HepG2 (cell line): Measurements from ENCODE around the gene ZNF211. TPM values are rescaled to one million over a fixed set of nuclear protein-coding genes. Genes with fewer than 3 reads are reported as not detected.

ENCODE experiments used
- ARNT2 ChIP-seq: sonication (generic); formaldehyde crosslinking; IDR thresholded peaks from 2 replicates; pipeline ENCODE4 v1.8.0; 2022; ENCODE audit warnings: mild to moderate bottlenecking, low read depth, missing genetic modification reagents, moderate library complexity
- PHF20 ChIP-seq: sonication (generic); formaldehyde crosslinking; IDR thresholded peaks from 2 replicates; pipeline ENCODE4 v1.5.0; 2020; ENCODE audit warnings: mild to moderate bottlenecking, missing genetic modification reagents
- SNAPC5 ChIP-seq: sonication (generic); formaldehyde crosslinking; IDR thresholded peaks from 2 replicates; pipeline ENCODE4 v1.8.1; 2023; ENCODE audit warnings: mild to moderate bottlenecking, missing genetic modification reagents, borderline replicate concordance
- SP2 ChIP-seq: sonication (generic); formaldehyde crosslinking; IDR thresholded peaks from 2 replicates; pipeline ENCODE4 v1.5.1; 2020; ENCODE audit warnings: mild to moderate bottlenecking, missing genetic modification reagents
- TARDBP ChIP-seq: sonication (generic); formaldehyde crosslinking; IDR thresholded peaks from 2 replicates; pipeline ENCODE4 v1.8.0; 2022; ENCODE audit warnings: mild to moderate bottlenecking, missing genetic modification reagents
- YEATS2 ChIP-seq: sonication (generic); formaldehyde crosslinking; IDR thresholded peaks from 2 replicates; pipeline ENCODE4 v1.4.0; 2020; ENCODE audit warnings: missing genetic modification reagents, borderline replicate concordance
- ZHX2 ChIP-seq, 2 experiments: sonication (generic) in 1 of 2; formaldehyde crosslinking in 1 of 2; IDR thresholded peaks; 2 replicates each; pipeline versions ENCODE4 v1.6.1 to v1.9.0; 2014 to 2022; ENCODE audit warnings: antibody characterized with exemption in 1 of 2, borderline replicate concordance in 1 of 2, inconsistent platforms in 1 of 2, low read depth in 1 of 2, missing genetic modification reagents in 1 of 2
- ZNF407 ChIP-seq: sonication (generic); formaldehyde crosslinking; IDR thresholded peaks from one replicate; pipeline ENCODE4 v1.5.1; 2020; ENCODE audit warnings: mild to moderate bottlenecking, missing genetic modification reagents; ENCODE audit errors: not compliant biosample characterization
- ZNF501 ChIP-seq: sonication (generic); formaldehyde crosslinking; IDR thresholded peaks from 2 replicates; pipeline ENCODE4 v1.5.1; 2020; ENCODE audit warnings: mild to moderate bottlenecking, moderate library complexity, missing genetic modification reagents
- ZNF556 ChIP-seq: sonication (generic); formaldehyde crosslinking; IDR thresholded peaks from 2 replicates; pipeline ENCODE4 v1.4.0; 2020; ENCODE audit warnings: mild to moderate bottlenecking, missing genetic modification reagents, borderline replicate concordance
- ZNF598 ChIP-seq: sonication (generic); formaldehyde crosslinking; IDR thresholded peaks from 2 replicates; pipeline ENCODE4 v1.5.1; 2020; ENCODE audit warnings: mild to moderate bottlenecking, missing genetic modification reagents, borderline replicate concordance
- ZSCAN5A ChIP-seq: sonication (generic); formaldehyde crosslinking; IDR thresholded peaks from 2 replicates; pipeline ENCODE4 v1.8.0; 2022; ENCODE audit warnings: mild to moderate bottlenecking, missing genetic modification reagents, borderline replicate concordance
- polyA plus RNA-seq, 8 experiments: library from polyadenylated mRNA; depleted of rRNA in 3 of 8; stranded (reverse) in 7 of 8; unstranded in 1 of 8; fragments of >200 nt; fragmentation: Illumina TruSeq in 4 of 8; extraction: Trizol in 4 of 8; gene quantifications; 2 replicates each; pipeline versions ENCODE4 v1.2.1 to v1.2.3, GENCODE V29; 2011 to 2016; ENCODE audit warnings: low read depth in 4 of 8, missing spikeins in 1 of 8, mixed read lengths in 1 of 8; ENCODE audit not compliant: insufficient read depth in 1 of 8
- total RNA-seq, 5 experiments: library from RNA; depleted of rRNA; stranded (reverse); fragments of >200 nt; fragmentation: Illumina TruSeq; extraction: Trizol; gene quantifications; 2 replicates each; pipeline ENCODE4 v1.2.3, GENCODE V29; 2016; ENCODE audit warnings: low read depth in 1 of 5

Gene ZNF211
- total and polyA plus RNA-seq, 2 of the 13 experiments (the other 11 are each of a cell fraction or from before 2014, with no cell fraction given), result 9.9 to 11.2 TPM

- TF ChIP-seq ZNF407 (CRISPR knock-in tag), result peak; percentile 76
- peak; percentile 22; the same call in 1 of the 2 replicates for TF ChIP-seq ZSCAN5A (CRISPR knock-in tag)
- TF ChIP-seq YEATS2 (CRISPR knock-in tag), result peak; percentile 84; the same call in 1 of the 2 replicates
- TF ChIP-seq ARNT2 (CRISPR knock-in tag), result peak; percentile 66; the same call in 1 of the 2 replicates
- TF ChIP-seq PHF20 (CRISPR knock-in tag), result peak; percentile 88
- TF ChIP-seq SP2 (CRISPR knock-in tag), result peak; percentile 86
- TF ChIP-seq ZNF598 (CRISPR knock-in tag), result peak; percentile 79
- peak; percentile 82 for TF ChIP-seq TARDBP (CRISPR knock-in tag)
- TF ChIP-seq ZHX2 (IDR thresholded peaks at IDR 0.05; ENCODE audit: low read depth), result peak; percentile 76
- TF ChIP-seq ZHX2 (CRISPR knock-in tag; IDR thresholded peaks at IDR 0.05; ENCODE audit: borderline replicate concordance), result no peak
- peak; percentile 71 for TF ChIP-seq ZNF501
- TF ChIP-seq SNAPC5 (CRISPR knock-in tag), result no peak
- TF ChIP-seq ZNF556, result no peak
Measured at GRCh38 chr19:57599761-57600383, 33.1 kb upstream of the ZNF211 start, which contains the start of gene ZNF530 (continued).
